DND-41 (cell line): ENCODE results near the gene DHX30.

Experiments
- ATAC-seq: fragments of 200-7000 bp; cut with Tn5 transposase; 3 replicates; pipeline ENCODE4 v1.9.1; 2021; ENCODE audit warnings: low read depth; ENCODE audit not compliant: insufficient read depth
- DNase-seq: peaks from one replicate; pipeline ENCODE4 v3.0.0-alpha.2; 2020
- H2AFZ ChIP-seq: 2 replicates; pipeline ENCODE4 v1.6.0; 2012; ENCODE audit warnings: low read depth, low read length
- H3K27ac ChIP-seq: 2 replicates; pipeline ENCODE4 v1.5.1; 2012; ENCODE audit warnings: low read length, inconsistent platforms
- H3K27me3 ChIP-seq: fragments of 200-600 bp; sonication (generic); 2 replicates; pipeline ENCODE4 v1.6.0; 2012; ENCODE audit warnings: low read length, mild to moderate bottlenecking, inconsistent platforms; ENCODE audit not compliant: insufficient read depth, poor library complexity
- H3K36me3 ChIP-seq: 2 replicates; pipeline ENCODE4 v1.5.1; 2012; ENCODE audit warnings: low read length, inconsistent platforms; ENCODE audit not compliant: insufficient read depth
- H3K4me1 ChIP-seq: 2 replicates; pipeline ENCODE4 v1.5.1; 2012; ENCODE audit warnings: mild to moderate bottlenecking, low read length; ENCODE audit not compliant: insufficient read depth
- H3K4me2 ChIP-seq: 2 replicates; pipeline ENCODE4 v1.6.0; 2012; ENCODE audit warnings: mild to moderate bottlenecking, moderate library complexity, low read length, inconsistent platforms; ENCODE audit not compliant: insufficient read depth
- H3K4me3 ChIP-seq, 2 experiments: fragments of 200-600 bp in 1 of 2; shearing (Covaris generic) in 1 of 2; 2 replicates each; pipeline ENCODE4 v1.5.1; 2012 to 2016; ENCODE audit warnings: inconsistent platforms in 2 of 2, low read length in 2 of 2, mild to moderate bottlenecking in 2 of 2, low read depth in 1 of 2, moderate library complexity in 1 of 2
- H3K79me2 ChIP-seq: 2 replicates; pipeline ENCODE4 v1.6.0; 2012; ENCODE audit warnings: low read length, inconsistent platforms; ENCODE audit not compliant: insufficient read depth
- H3K9ac ChIP-seq: 2 replicates; pipeline ENCODE4 v1.6.0; 2012; ENCODE audit warnings: low read depth, mild to moderate bottlenecking, inconsistent platforms, low read length, moderate library complexity
- H3K9me3 ChIP-seq: 2 replicates; pipeline ENCODE4 v1.5.1; 2012; ENCODE audit warnings: low read length, moderate library complexity, mild to moderate bottlenecking, inconsistent platforms; ENCODE audit not compliant: insufficient read depth, severe bottlenecking
- H4K20me1 ChIP-seq: 2 replicates; pipeline ENCODE4 v1.6.0; 2012; ENCODE audit warnings: low read length; ENCODE audit not compliant: insufficient read depth
- EZH2 ChIP-seq: IDR thresholded peaks from 3 replicates; pipeline ENCODE4 v1.6.1; 2012; ENCODE audit warnings: borderline replicate concordance, low read depth, mild to moderate bottlenecking, moderate library complexity, low read length, inconsistent platforms; ENCODE audit not compliant: severe bottlenecking
- TF ChIP-seq, protein P1 (sequence below): IDR thresholded peaks from 2 replicates; pipeline ENCODE4 v1.5.1; 2012; ENCODE audit warnings: borderline replicate concordance, low read length, moderate library complexity, mild to moderate bottlenecking; ENCODE audit not compliant: poor library complexity, severe bottlenecking; ENCODE audit errors: extremely low read depth

DHX30 gene

DNA sequence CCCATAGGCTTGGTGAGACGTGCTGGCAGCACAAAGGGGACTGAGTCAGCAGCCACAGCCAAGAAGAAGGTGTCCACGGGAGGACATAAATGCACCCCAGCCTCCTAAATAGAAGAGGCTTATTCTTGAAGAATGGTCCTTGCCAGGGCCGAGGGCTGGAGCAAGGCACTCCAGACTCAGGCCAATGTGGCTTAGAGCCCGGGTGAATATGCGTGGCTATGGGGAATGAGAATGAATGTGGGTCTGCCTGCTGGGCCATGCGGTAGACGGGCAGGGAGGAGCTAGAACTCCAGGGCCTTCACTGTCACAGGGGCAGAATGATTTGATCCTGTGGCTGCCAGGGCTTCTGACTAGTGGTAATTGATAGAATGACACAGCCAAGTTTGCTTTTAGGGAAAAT, 34.0 kb downstream of the DHX30 start:
- peaks cover 95% of the 10 kb centered on the region for H3K36me3 ChIP-seq
- TF ChIP-seq, protein P1, sequence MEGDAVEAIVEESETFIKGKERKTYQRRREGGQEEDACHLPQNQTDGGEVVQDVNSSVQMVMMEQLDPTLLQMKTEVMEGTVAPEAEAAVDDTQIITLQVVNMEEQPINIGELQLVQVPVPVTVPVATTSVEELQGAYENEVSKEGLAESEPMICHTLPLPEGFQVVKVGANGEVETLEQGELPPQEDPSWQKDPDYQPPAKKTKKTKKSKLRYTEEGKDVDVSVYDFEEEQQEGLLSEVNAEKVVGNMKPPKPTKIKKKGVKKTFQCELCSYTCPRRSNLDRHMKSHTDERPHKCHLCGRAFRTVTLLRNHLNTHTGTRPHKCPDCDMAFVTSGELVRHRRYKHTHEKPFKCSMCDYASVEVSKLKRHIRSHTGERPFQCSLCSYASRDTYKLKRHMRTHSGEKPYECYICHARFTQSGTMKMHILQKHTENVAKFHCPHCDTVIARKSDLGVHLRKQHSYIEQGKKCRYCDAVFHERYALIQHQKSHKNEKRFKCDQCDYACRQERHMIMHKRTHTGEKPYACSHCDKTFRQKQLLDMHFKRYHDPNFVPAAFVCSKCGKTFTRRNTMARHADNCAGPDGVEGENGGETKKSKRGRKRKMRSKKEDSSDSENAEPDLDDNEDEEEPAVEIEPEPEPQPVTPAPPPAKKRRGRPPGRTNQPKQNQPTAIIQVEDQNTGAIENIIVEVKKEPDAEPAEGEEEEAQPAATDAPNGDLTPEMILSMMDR, result no peak
- TF ChIP-seq EZH2, result no peak

DNA sequence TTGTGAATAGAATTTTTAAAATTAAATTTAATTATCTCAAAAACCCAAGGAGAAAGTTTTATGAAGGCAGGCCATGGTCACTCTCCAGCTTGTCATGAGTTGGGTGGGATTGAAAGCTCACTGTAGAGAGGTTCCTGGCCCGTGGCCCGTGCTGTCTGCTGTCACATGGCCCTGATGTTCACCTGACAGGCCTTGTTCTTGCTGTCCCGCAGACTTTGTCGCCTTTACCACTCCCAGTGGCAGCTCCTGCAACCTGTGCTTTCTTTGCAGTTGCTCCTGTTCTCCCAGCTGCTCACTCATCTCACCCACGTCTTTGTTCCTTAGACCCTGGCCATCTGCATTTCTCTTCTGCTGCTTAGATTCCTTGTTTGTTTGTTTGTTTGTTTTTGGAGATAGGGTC, 35.6 kb downstream of the DHX30 start:
- Histone ChIP-seq H4K20me1 (peaks cover 33% of the 10 kb centered on the region), H3K9ac (no peak overlapping the region), H3K4me2 (no peak overlapping the region), H3K79me2 (peaks cover 24% of the 10 kb centered on the region), H3K9me3 (no peaks in the 10 kb centered on the region), H3K27ac (no peak overlapping the region), H3K27me3 (no peaks in the 10 kb centered on the region), H3K4me3 (no peak overlapping the region), H3K36me3 (peaks cover 93% of the 10 kb centered on the region), H3K4me1 (no peaks in the 10 kb centered on the region), H2AFZ (no peak overlapping the region)
- DNase-seq (no peak), ATAC-seq (no peak)
- TF ChIP-seq, protein P1, result no peak
- no peak for TF ChIP-seq EZH2

More for the DNA sequence above, 34.0 kb downstream of the DHX30 start:
- no peak overlapping the region for H2AFZ ChIP-seq
- no peaks in the 10 kb centered on the region for H3K27me3 ChIP-seq
- H3K27ac ChIP-seq, result no peak overlapping the region
- peaks cover 28% of the 10 kb centered on the region for H4K20me1 ChIP-seq
- ATAC-seq (no peak), DNase-seq (no peak)
- no peak overlapping the region for H3K9ac ChIP-seq
- no peak overlapping the region for H3K4me3 ChIP-seq
- H3K4me2 ChIP-seq, result no peak overlapping the region
- H3K9me3 ChIP-seq, result no peaks in the 10 kb centered on the region
- H3K4me1 ChIP-seq, result no peaks in the 10 kb centered on the region
- H3K79me2 ChIP-seq, result peaks cover 27% of the 10 kb centered on the region

DNA sequence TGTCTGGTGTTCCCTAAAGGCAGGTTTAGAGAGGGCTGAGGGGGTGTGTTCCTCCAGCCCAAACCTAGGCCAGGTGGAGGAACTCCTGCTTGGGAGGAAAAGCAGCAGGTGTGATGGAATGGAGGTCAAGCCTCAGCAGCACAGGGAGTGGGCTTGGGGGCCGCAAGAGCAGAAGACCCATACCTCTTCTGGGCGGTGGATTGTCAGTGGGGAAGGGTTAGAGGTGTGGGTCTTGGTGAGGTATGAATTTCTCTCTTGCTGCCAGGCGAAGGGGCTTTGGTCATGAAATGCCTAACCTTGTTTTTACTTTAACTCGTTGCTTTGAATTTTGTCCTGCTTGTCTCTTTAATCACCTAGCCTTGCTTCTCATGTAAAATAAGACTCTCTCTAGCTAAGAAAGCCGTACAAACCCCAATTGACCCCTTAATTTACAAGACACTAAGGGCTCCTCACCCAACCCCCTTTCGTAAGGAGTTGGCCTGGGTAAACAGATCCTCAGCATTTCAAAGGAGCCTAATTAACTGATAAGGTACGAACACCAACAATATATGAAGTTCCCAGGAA, 38.9 kb downstream of the DHX30 start:
- Histone ChIP-seq H3K79me2 (peaks cover 18% of the 10 kb centered on the region), H3K27ac (no peak overlapping the region), H3K4me1 (no peaks in the 10 kb centered on the region), H3K4me3 (no peak overlapping the region), H3K9ac (no peak overlapping the region), H3K4me2 (no peak overlapping the region), H3K36me3 (peaks cover 98% of the 10 kb centered on the region), H2AFZ (no peak overlapping the region), H3K9me3 (no peaks in the 10 kb centered on the region), H3K27me3 (no peaks in the 10 kb centered on the region), H4K20me1 (peaks cover 43% of the 10 kb centered on the region)
- DNase-seq, result no peak
- TF ChIP-seq, protein P1, result no peak
- TF ChIP-seq EZH2, result no peak
- no peak for ATAC-seq
